Activated T-helper 17 cell treated with anti-CD3 and anti-CD28 coated beads, Interleukin-2, amount 50 U/mL, for 72 hours (primary cell): ENCODE results near the gene KIAA1217. TPM values are rescaled to one million over a fixed set of nuclear protein-coding genes. Genes with fewer than 3 reads are reported as not detected.

Experiments
- ATAC-seq: fragments of 150-1000 bp; cut with Tn5 transposase; replicated peaks from 2 replicates; pipeline ENCODE4 v1.10.0; 2021; ENCODE audit warnings: mild to moderate bottlenecking, moderate library complexity
- H3K27ac Mint-ChIP-seq: one replicate; pipeline ENCODE4 v1.8.0; 2022; ENCODE audit warnings: mixed read lengths
- H3K27me3 Mint-ChIP-seq: one replicate; pipeline ENCODE4 v1.8.0; 2022; ENCODE audit warnings: mixed read lengths
- H3K36me3 Mint-ChIP-seq: one replicate; pipeline ENCODE4 v1.8.0; 2022; ENCODE audit warnings: low read depth, mild to moderate bottlenecking, mixed read lengths
- H3K4me1 Mint-ChIP-seq: one replicate; pipeline ENCODE4 v1.8.0; 2022; ENCODE audit warnings: mixed read lengths
- H3K4me3 Mint-ChIP-seq: one replicate; pipeline ENCODE4 v1.8.0; 2022; ENCODE audit warnings: mild to moderate bottlenecking, mixed read lengths
- H3K9me3 Mint-ChIP-seq: one replicate; pipeline ENCODE4 v1.8.0; 2022; ENCODE audit warnings: mixed read lengths
- total RNA-seq, 2 donors: library from RNA; stranded (reverse); gene quantifications; one replicate each; pipeline ENCODE4 v1.2.3, GENCODE V29; 2022

KIAA1217 gene
- total RNA-seq, 2 donors from 2014 or later = 2.1 to 2.6 TPM

GRCh38 chr10:24408365-24408764 lies 199.4 kb downstream of the KIAA1217 start:
- Mint-ChIP-seq H3K27me3 (no peaks in the 10 kb centered on the region), H3K9me3 (no peaks in the 10 kb centered on the region), H3K4me1 (no peaks in the 10 kb centered on the region), H3K4me3 (no peak overlapping the region), H3K36me3 (no peaks in the 10 kb centered on the region), H3K27ac (no peak overlapping the region)
- no peak for ATAC-seq

- H3K27me3 Mint-ChIP-seq = peaks cover 8% of the 10 kb centered on the region
- ATAC-seq = no peak
- H3K4me1 Mint-ChIP-seq = no peaks in the 10 kb centered on the region
- H3K27ac Mint-ChIP-seq = no peak overlapping the region
- no peaks in the 10 kb centered on the region for H3K36me3 Mint-ChIP-seq
- H3K9me3 Mint-ChIP-seq = no peaks in the 10 kb centered on the region
- H3K4me3 Mint-ChIP-seq = no peak overlapping the region
These were observed 205.7 kb downstream of the KIAA1217 start for GRCh38 chr10:24414597-24414996.

- Mint-ChIP-seq H3K9me3 (no peaks in the 10 kb centered on the region), H3K36me3 (no peaks in the 10 kb centered on the region), H3K4me3 (no peak overlapping the region), H3K27ac (no peak overlapping the region), H3K4me1 (no peaks in the 10 kb centered on the region), H3K27me3 (peaks cover 8% of the 10 kb centered on the region)
- no peak for ATAC-seq
These were observed 206.7 kb downstream of the KIAA1217 start for GRCh38 chr10:24415455-24416125.

- Mint-ChIP-seq H3K4me1 (no peaks in the 10 kb centered on the region), H3K9me3 (no peaks in the 10 kb centered on the region), H3K27ac (no peak overlapping the region), H3K4me3 (no peak overlapping the region), H3K27me3 (peaks cover 11% of the 10 kb centered on the region), H3K36me3 (no peaks in the 10 kb centered on the region)
- ATAC-seq = no peak
These were observed 207.3 kb downstream of the KIAA1217 start for GRCh38 chr10:24416248-24416647.

GRCh38 chr10:24417053-24417452 lies 208.1 kb downstream of the KIAA1217 start:
- H3K4me1 Mint-ChIP-seq = no peaks in the 10 kb centered on the region
- peaks cover 11% of the 10 kb centered on the region for H3K27me3 Mint-ChIP-seq
- no peak overlapping the region for H3K4me3 Mint-ChIP-seq
- no peak overlapping the region for H3K27ac Mint-ChIP-seq
- no peaks in the 10 kb centered on the region for H3K9me3 Mint-ChIP-seq
- ATAC-seq = no peak
- no peaks in the 10 kb centered on the region for H3K36me3 Mint-ChIP-seq

- Mint-ChIP-seq H3K27ac (no peak overlapping the region), H3K36me3 (no peaks in the 10 kb centered on the region), H3K4me3 (no peak overlapping the region), H3K9me3 (no peaks in the 10 kb centered on the region), H3K27me3 (peaks cover 11% of the 10 kb centered on the region), H3K4me1 (no peaks in the 10 kb centered on the region)
- ATAC-seq = no peak
These were observed 209.6 kb downstream of the KIAA1217 start for GRCh38 chr10:24418532-24418931.

GRCh38 chr10:24419066-24419465 lies 210.1 kb downstream of the KIAA1217 start:
- no peak overlapping the region for H3K27ac Mint-ChIP-seq
- no peaks in the 10 kb centered on the region for H3K36me3 Mint-ChIP-seq
- H3K4me1 Mint-ChIP-seq = no peaks in the 10 kb centered on the region
- no peak overlapping the region for H3K4me3 Mint-ChIP-seq
- no peaks in the 10 kb centered on the region for H3K9me3 Mint-ChIP-seq
- H3K27me3 Mint-ChIP-seq = peaks cover 11% of the 10 kb centered on the region
- no peak for ATAC-seq

- no peaks in the 10 kb centered on the region for H3K4me1 Mint-ChIP-seq
- ATAC-seq = no peak
- no peaks in the 10 kb centered on the region for H3K9me3 Mint-ChIP-seq
- no peak overlapping the region for H3K27ac Mint-ChIP-seq
- peaks cover 3% of the 10 kb centered on the region for H3K27me3 Mint-ChIP-seq
- H3K36me3 Mint-ChIP-seq = no peaks in the 10 kb centered on the region
- H3K4me3 Mint-ChIP-seq = no peak overlapping the region
These were observed 216.2 kb downstream of the KIAA1217 start for GRCh38 chr10:24425151-24425550.

GRCh38 chr10:24427678-24428409 lies 218.9 kb downstream of the KIAA1217 start:
- H3K4me1 Mint-ChIP-seq = no peaks in the 10 kb centered on the region
- H3K9me3 Mint-ChIP-seq = no peaks in the 10 kb centered on the region
- no peak overlapping the region for H3K4me3 Mint-ChIP-seq
- no peak overlapping the region for H3K27ac Mint-ChIP-seq
- H3K27me3 Mint-ChIP-seq = no peaks in the 10 kb centered on the region
- H3K36me3 Mint-ChIP-seq = no peaks in the 10 kb centered on the region
- no peak for ATAC-seq

- Mint-ChIP-seq H3K27me3 (no peaks in the 10 kb centered on the region), H3K27ac (no peak overlapping the region), H3K4me1 (no peaks in the 10 kb centered on the region), H3K36me3 (no peaks in the 10 kb centered on the region), H3K4me3 (no peak overlapping the region), H3K9me3 (no peaks in the 10 kb centered on the region)
- ATAC-seq = no peak
These were observed 219.5 kb downstream of the KIAA1217 start for GRCh38 chr10:24428410-24428782.

GRCh38 chr10:24430591-24430990 lies 221.7 kb downstream of the KIAA1217 start:
- Mint-ChIP-seq H3K4me3 (no peak overlapping the region), H3K27ac (no peak overlapping the region), H3K27me3 (peaks cover 2% of the 10 kb centered on the region), H3K36me3 (no peaks in the 10 kb centered on the region), H3K9me3 (no peaks in the 10 kb centered on the region), H3K4me1 (no peaks in the 10 kb centered on the region)
- ATAC-seq = no peak

GRCh38 chr10:24432478-24433416 lies 223.8 kb downstream of the KIAA1217 start:
- no peaks in the 10 kb centered on the region for H3K4me1 Mint-ChIP-seq
- no peak overlapping the region for H3K27ac Mint-ChIP-seq
- ATAC-seq = no peak
- H3K9me3 Mint-ChIP-seq = no peaks in the 10 kb centered on the region
- peaks cover 2% of the 10 kb centered on the region for H3K27me3 Mint-ChIP-seq
- no peaks in the 10 kb centered on the region for H3K36me3 Mint-ChIP-seq
- no peak overlapping the region for H3K4me3 Mint-ChIP-seq

- Mint-ChIP-seq H3K4me1 (no peaks in the 10 kb centered on the region), H3K4me3 (no peak overlapping the region), H3K36me3 (no peaks in the 10 kb centered on the region), H3K27ac (no peak overlapping the region), H3K9me3 (no peaks in the 10 kb centered on the region), H3K27me3 (peaks cover 2% of the 10 kb centered on the region)
- no peak for ATAC-seq
These were observed 224.8 kb downstream of the KIAA1217 start for GRCh38 chr10:24433705-24434104.

GRCh38 chr10:24434961-24435360 lies 226.0 kb downstream of the KIAA1217 start:
- H3K9me3 Mint-ChIP-seq = no peaks in the 10 kb centered on the region
- peak; percentile 68 for ATAC-seq
- no peaks in the 10 kb centered on the region for H3K36me3 Mint-ChIP-seq
- no peak overlapping the region for H3K4me3 Mint-ChIP-seq
- no peaks in the 10 kb centered on the region for H3K4me1 Mint-ChIP-seq
- peaks cover 2% of the 10 kb centered on the region for H3K27me3 Mint-ChIP-seq
- no peak overlapping the region for H3K27ac Mint-ChIP-seq
